Activated T-cell treated with anti-CD3 and anti-CD28 coated beads for 24 hours (primary cell): ENCODE measurements around the gene TMEM38A.
"Not testable (repeated sequence)": the region's sequence is repeated elsewhere in the genome, so short reads cannot be mapped to it uniquely, and the experiment has no call there.

ENCODE experiments used
- DNase-seq: peaks from one replicate; pipeline ENCODE4 v3.0.0-alpha.2; 2020; ENCODE audit warnings: low read depth

The TMEM38A gene

GRCh38 chr19:16638666-16639065 is 22.3 kb upstream of the TMEM38A start:
- no peak for DNase-seq

- DNase-seq = no peak
Measured at GRCh38 chr19:16640951-16641350, 20.0 kb upstream of the TMEM38A start.

GRCh38 chr19:16641695-16642094 is 19.2 kb upstream of the TMEM38A start:
- no peak for DNase-seq

- DNase-seq = no peak
Measured at GRCh38 chr19:16645140-16645539, 15.8 kb upstream of the TMEM38A start.

- DNase-seq = no peak
Measured at GRCh38 chr19:16649734-16650133, 11.2 kb upstream of the TMEM38A start.

- DNase-seq = no peak
Measured at GRCh38 chr19:16650821-16651220, 10.1 kb upstream of the TMEM38A start.

GRCh38 chr19:16651421-16652188 is 9.3 kb upstream of the TMEM38A start:
- not testable (repeated sequence) for DNase-seq

GRCh38 chr19:16652854-16653253 is 8.1 kb upstream of the TMEM38A start:
- no peak for DNase-seq

GRCh38 chr19:16654140-16654539 is 6.8 kb upstream of the TMEM38A start:
- no peak for DNase-seq

- DNase-seq = no peak
Measured at GRCh38 chr19:16654627-16655026, 6.3 kb upstream of the TMEM38A start.

- no peak for DNase-seq
Measured at GRCh38 chr19:16655727-16656126, 5.2 kb upstream of the TMEM38A start.

- DNase-seq = no peak
Measured at GRCh38 chr19:16657384-16657783, 3.6 kb upstream of the TMEM38A start.

GRCh38 chr19:16659464-16659831 is 1.5 kb upstream of the TMEM38A start:
- DNase-seq = no peak

- peak; percentile 98 for DNase-seq
Measured at GRCh38 chr19:16659832-16660708, 869 bp upstream of the TMEM38A start, which contains the start of gene SMIM7. TSS of gene SMIM7 (minus strand) at chr19:16660144. CDS start at chr19:16660110, 34 bp downstream.

- no peak for DNase-seq
Measured at GRCh38 chr19:16661480-16662034, 618 bp downstream of the TMEM38A start.

GRCh38 chr19:16668176-16668575 is 7.2 kb downstream of the TMEM38A start:
- DNase-seq = no peak

- DNase-seq = not testable (repeated sequence)
Measured at GRCh38 chr19:16668702-16669101, 7.8 kb downstream of the TMEM38A start.

GRCh38 chr19:16670291-16670690 is 9.4 kb downstream of the TMEM38A start:
- DNase-seq = no peak

- DNase-seq = no peak
Measured at GRCh38 chr19:16671652-16672274, 10.8 kb downstream of the TMEM38A start.

GRCh38 chr19:16673231-16673630 is 12.3 kb downstream of the TMEM38A start:
- DNase-seq = no peak

- not testable (repeated sequence) for DNase-seq
Measured at GRCh38 chr19:16673839-16674238, 12.9 kb downstream of the TMEM38A start.

GRCh38 chr19:16676101-16676798 is 15.3 kb downstream of the TMEM38A start:
- no peak for DNase-seq
